Heart left ventricle (tissue), 13 donors: Measurements from ENCODE around the gene DNAAF8.

Experiments used
- POLR2A ChIP-seq, 2 donors: fragments of 450-650 bp; IDR thresholded peaks; one replicate each; pipeline ENCODE4 v1.6.1; 2017; ENCODE audit warnings: antibody characterized with exemption in 2 of 2, mild to moderate bottlenecking in 2 of 2, moderate library complexity in 2 of 2
- TF ChIP-seq, protein P1 (sequence below), 12 donors: fragments of 200-600 bp; sonication (generic) in 4 of 12; IDR thresholded peaks; one replicate each; pipeline versions ENCODE4 v1.5.0 to v1.8.0; 2018 to 2022; ENCODE audit warnings: antibody characterized with exemption in 12 of 12, mild to moderate bottlenecking in 5 of 12
- donor health status: ischemic (EF 13 %, LVEDD 7.1; RV severe dilation, severe dysfunction).
- donor health status: DM: no; HTN: yes; CAD: no.
- donor health status: DM: no; HTN: no; CAD: no.
- donor health status: ischemic (EF 25% LVEDD 6.9; RV normal size, moderate dysfunction).
- donor health status: ischemic (EF 25% LVEDD 5.7; RV mildly dilated, moderate dysfunction).
- donor health status: ischemic (EF 35%, LVEDD 5.7; RV mildly dilated, moderate dysfunction).
- donor health status: nonischemic (EF 11% LVEDD 7.7; RV severe dilation, severe dysfunction).
- donor health status: DM: yes; HTN: yes; CAD: no.
- donor health status: PGD.
- donor health status: ischemic (EF 29% LVEDD 5.4; RV normal size, mild dysfunction).
- donor health status: nonischemic (EF 23%, LVEDD 6.1; RV moderate dilation, normal function).

DNA sequence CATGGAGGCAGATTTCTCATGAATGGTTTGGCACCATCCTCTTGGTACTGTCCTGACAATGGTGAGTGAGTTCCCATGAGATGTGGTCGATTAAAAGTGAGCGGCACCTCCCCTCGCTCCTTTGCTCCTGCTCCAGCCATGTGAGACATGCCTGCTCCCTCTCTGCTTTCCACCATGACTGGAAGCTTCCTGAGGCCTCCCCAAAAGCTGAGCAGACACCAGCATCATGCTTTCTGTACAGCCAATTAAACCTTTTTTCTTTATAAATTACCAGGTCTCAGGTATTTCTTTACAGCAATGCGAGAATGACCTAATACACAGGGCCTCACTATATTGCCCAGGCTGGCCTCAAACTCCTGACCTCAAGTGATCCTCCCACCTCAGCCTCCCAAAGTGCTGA is 20.5 kb downstream of the DNAAF8 start:
- TF ChIP-seq, protein P1, sequence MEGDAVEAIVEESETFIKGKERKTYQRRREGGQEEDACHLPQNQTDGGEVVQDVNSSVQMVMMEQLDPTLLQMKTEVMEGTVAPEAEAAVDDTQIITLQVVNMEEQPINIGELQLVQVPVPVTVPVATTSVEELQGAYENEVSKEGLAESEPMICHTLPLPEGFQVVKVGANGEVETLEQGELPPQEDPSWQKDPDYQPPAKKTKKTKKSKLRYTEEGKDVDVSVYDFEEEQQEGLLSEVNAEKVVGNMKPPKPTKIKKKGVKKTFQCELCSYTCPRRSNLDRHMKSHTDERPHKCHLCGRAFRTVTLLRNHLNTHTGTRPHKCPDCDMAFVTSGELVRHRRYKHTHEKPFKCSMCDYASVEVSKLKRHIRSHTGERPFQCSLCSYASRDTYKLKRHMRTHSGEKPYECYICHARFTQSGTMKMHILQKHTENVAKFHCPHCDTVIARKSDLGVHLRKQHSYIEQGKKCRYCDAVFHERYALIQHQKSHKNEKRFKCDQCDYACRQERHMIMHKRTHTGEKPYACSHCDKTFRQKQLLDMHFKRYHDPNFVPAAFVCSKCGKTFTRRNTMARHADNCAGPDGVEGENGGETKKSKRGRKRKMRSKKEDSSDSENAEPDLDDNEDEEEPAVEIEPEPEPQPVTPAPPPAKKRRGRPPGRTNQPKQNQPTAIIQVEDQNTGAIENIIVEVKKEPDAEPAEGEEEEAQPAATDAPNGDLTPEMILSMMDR (IDR thresholded peaks at IDR 0.05): no peak
- no peak for TF ChIP-seq POLR2A (IDR thresholded peaks at IDR 0.05)
